Measurements from ENCODE around the gene DIS3L2. TPM values are rescaled to one million over a fixed set of nuclear protein-coding genes. Genes with fewer than 3 reads are reported as not detected.

Gene DIS3L2
- total and polyA plus RNA-seq, 2 experiments from 2014 or later, result 15.2 to 25.3 TPM

GRCh38 chr2:232018181-232018580 is 56.7 kb downstream of the DIS3L2 start:
- ATAC-seq, result no peak

More at GRCh38 chr2:232018181-232018580, 56.7 kb downstream of the DIS3L2 start:
- H3K27ac Mint-ChIP-seq, result no peak overlapping the region
- TF ChIP-seq ETS1 (IDR thresholded peaks at IDR 0.05), result no peak
- no peak for TF ChIP-seq EZH2 (IDR thresholded peaks at IDR 0.05; ENCODE audit: low read depth, unreplicated experiment)
- no peak for TF ChIP-seq EZH2phosphoT487 (IDR thresholded peaks at IDR 0.05; ENCODE audit: unreplicated experiment)
- no peak for TF ChIP-seq JUNB (IDR thresholded peaks at IDR 0.05; ENCODE audit: unreplicated experiment)
- TF ChIP-seq ZNF114 (CRISPR knock-in tag; IDR thresholded peaks at IDR 0.05), result no peak
- no peak for TF ChIP-seq ZNF462 (CRISPR knock-in tag; IDR thresholded peaks at IDR 0.05)
- no peak for TF ChIP-seq NANOG (IDR thresholded peaks at IDR 0.05; ENCODE audit: borderline replicate concordance)
- H3K4me1 Mint-ChIP-seq, result peaks cover 2% of the 10 kb centered on the region; the same call in 1 of the 3 replicates
- no peaks in the 10 kb centered on the region for H3F3A ChIP-seq (replicated peaks; ENCODE audit: low read depth)
- H3K4me3 Mint-ChIP-seq, result no peak overlapping the region
- H3K9me3 Mint-ChIP-seq, result no peaks in the 10 kb centered on the region
- H3K36me3 Mint-ChIP-seq (ENCODE audit: low read depth), result no peaks in the 10 kb centered on the region
- peaks cover 3% of the 10 kb centered on the region; the same call in 1 of the 2 replicates for H3K4me1 ChIP-seq (ENCODE audit: insufficient read depth)
- no peak overlapping the region for H2AFZ ChIP-seq
- H3K4me2 ChIP-seq, result no peak overlapping the region
- no peak for DNase-seq (ENCODE audit: low spot score)
- no peaks in the 10 kb centered on the region for H3K27me3 Mint-ChIP-seq (ENCODE audit: insufficient read depth, low read depth, poor library complexity)
- no peaks in the 10 kb centered on the region for H3K27me3 ChIP-seq (ENCODE audit: insufficient read depth)
- H3K4me3 ChIP-seq, result no peak overlapping the region
- H3K9me2 ChIP-seq (ENCODE audit: insufficient read depth), result no peaks in the 10 kb centered on the region; the same call in 1 of the 2 replicates
- peaks cover 10% of the 10 kb centered on the region; the same call in 1 of the 2 replicates for H3K36me3 ChIP-seq (ENCODE audit: insufficient read depth)
- no peak overlapping the region for H3K27ac ChIP-seq (ENCODE audit: low read depth)
- H4K20me1 ChIP-seq (replicated peaks; ENCODE audit: insufficient read depth), result no peaks in the 10 kb centered on the region; the same call in 1 of the 2 replicates
- no peaks in the 10 kb centered on the region for H3K79me2 ChIP-seq (replicated peaks; ENCODE audit: insufficient read depth)
